ENCODE measurements around the gene MROH2A.

The MROH2A gene

DNA sequence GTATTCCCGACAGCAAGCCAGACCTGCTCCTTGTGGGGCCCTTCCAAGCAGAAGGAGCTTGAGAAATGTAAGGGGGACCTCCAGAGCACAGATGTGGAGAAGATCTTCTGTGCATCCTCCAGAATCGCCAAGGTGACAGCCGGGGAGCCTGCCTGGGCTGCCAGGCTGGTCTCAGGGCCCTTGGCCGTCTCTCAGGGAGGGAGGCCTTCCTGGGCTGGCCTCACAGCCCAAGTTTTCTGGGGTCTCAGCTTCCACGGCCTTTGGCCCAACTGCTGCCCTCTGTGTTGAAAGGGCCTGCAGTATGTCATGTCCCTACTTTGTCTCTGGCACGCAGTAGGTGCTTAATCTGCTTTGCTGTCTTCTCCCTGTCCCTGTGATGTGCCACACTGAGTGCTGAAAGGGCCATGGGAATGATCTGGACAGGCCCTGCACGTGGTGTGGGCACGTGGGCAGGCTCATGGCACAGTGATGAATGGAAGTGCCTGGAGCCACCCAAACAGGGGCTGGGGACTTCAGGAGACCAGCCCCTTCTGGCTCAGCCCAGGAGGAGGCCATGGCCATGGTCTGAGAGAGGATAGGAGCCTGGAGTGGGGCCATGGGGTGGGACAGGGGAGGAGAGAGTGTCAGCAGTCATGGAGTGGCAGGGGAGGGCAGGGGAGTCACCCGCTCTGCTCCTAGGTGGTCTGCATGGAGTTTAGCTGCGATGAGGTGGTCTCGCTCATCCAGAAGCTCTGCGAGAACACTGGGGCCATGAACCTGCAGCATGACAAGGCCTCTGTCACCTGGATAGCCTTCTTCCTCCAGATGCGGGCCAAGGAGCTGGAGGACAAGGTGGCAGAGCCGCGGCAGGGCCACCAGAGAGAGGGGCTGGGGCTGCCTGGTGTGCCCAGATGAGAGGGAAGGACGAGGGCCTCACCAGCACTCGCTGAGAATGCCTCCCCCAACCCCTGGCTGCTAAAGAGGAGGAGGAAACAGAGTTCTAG, 40.8 kb downstream of the MROH2A start:
- no peak for DNase-seq (ENCODE audit: low spot score)

DNA sequence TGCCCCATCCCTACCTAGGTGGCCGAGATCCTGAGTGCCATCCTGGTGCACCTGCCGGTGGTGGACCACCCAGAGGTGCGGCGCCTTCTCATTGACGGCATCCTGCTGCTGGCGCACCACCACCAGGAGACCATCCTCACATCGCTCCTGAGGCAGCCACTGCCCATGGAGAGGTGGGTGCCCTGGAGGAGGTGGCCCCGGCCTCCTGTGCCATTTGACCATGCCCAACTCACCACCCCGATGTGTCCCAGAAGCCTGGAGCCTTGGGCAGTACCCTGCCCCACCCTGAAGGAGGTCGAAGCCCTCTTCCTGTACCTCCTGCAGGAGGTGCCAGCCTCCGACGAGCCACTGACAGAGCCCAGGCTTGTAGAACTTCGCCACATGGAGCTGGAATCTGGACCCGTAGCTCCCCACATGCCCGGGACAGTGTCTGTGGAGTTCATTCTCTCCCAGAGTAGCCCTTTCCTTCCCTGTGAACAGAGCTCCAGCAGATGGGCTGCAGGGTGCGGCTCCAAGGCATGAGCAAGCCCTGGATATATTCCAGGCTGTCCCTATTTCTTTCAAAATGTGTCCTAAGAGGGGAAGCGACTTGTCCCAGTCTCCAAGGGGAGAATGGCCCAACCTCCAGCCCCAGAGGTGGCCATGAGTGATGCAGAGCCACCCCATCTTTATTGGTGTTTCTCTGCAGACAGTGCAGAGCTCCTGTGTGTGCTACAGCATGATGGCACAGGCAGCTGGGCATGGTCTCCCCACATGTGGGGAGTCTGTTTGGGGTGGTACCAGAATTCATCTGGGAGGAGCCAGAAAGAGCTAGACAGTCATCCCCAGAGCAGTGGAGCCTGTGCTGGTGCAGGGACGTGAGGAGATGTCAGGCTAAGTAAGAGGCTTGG, 42.0 kb downstream of the MROH2A start:
- no peak for DNase-seq (ENCODE audit: low spot score)

DNA sequence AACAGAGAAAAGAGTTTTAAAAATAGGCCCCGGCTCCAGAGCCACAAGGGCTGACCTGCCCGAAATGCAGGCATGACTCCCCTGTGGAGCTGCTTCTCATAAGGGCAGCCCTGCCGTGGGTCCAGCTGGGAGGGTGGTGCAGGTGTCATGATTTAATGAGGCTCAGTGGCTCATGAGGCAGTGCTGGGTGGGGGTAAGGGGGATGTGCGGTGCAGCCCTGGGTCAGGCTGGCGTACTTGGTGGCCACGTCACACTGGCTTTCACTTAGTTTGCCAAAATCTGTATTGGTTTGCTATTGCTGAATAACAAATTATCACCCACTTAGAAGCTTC, 42.6 kb downstream of the MROH2A start:
- no peak for DNase-seq (ENCODE audit: low spot score)

DNA sequence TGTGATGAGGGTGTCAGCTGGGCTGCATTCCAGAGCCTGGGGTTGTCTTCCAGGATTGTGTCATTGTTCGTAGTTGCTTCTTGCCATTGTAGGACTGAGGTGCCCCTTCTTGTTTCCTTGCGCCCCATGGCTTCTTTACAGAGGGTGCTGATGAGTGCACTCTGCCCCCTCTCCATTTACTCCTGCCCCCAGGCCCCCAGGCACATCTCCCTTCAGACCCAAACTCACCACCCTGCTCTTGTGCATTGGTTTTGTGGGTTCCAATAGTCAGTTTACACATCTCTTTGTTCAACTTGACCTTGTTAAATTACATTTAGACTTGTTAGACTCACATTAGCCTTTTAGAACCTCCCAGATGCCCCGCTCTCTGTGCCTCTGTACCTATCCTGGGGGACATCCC, 43.1 kb downstream of the MROH2A start:
- no peak for DNase-seq (ENCODE audit: low spot score)

DNA sequence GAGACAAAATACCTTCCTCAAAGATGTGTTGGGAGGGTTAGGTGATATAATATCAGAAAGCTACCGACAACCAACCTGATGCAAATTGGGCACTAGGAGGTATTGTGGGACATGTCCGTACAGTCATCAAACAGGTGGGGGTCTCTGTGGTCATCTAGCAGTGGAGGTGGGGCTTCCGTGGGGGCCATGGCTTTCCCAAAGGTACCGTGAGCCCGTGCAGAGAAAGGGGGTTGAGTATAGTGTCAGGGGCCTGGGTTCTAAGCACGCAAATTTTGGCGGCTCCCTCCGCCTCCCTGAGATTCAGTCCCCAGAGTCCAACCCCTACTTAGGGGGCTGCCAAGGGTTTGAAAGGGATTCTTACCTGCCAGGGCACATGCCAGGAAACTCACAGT, 43.6 kb downstream of the MROH2A start:
- DNase-seq (ENCODE audit: low spot score): no peak

DNA sequence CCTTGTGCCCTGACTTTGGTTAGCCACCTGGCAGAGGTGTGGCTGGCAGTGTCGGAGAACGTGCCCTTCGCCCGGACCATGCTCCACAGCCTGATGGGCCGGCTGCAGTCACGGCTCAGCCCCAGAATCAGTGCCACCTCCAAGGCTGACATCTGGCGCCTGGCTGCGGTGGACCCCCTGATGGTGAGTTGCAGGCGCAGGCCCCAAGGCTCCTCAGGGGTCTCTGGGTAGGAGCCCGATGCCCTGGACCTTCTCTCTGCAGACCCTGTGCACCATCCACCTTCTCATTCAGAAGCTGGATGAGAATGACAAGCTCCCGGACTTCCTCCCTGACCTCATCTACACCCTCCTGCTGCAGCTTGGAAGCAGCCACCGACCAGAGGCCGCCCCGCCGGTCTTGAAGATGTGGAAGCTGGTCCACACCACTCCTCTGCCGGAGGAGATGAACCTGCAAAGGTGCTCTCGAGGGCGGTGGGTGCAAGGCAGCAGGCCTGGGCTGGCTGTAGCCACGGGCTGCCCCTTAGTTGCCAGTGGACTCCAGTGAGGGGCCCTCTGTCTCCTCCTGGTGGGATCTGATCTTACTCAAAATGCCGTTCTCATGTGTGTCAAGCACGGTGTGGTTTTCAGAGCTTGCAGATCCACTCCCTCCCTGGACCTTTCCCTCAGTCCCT, 44.1 kb downstream of the MROH2A start:
- DNase-seq (ENCODE audit: low spot score): no peak

DNA sequence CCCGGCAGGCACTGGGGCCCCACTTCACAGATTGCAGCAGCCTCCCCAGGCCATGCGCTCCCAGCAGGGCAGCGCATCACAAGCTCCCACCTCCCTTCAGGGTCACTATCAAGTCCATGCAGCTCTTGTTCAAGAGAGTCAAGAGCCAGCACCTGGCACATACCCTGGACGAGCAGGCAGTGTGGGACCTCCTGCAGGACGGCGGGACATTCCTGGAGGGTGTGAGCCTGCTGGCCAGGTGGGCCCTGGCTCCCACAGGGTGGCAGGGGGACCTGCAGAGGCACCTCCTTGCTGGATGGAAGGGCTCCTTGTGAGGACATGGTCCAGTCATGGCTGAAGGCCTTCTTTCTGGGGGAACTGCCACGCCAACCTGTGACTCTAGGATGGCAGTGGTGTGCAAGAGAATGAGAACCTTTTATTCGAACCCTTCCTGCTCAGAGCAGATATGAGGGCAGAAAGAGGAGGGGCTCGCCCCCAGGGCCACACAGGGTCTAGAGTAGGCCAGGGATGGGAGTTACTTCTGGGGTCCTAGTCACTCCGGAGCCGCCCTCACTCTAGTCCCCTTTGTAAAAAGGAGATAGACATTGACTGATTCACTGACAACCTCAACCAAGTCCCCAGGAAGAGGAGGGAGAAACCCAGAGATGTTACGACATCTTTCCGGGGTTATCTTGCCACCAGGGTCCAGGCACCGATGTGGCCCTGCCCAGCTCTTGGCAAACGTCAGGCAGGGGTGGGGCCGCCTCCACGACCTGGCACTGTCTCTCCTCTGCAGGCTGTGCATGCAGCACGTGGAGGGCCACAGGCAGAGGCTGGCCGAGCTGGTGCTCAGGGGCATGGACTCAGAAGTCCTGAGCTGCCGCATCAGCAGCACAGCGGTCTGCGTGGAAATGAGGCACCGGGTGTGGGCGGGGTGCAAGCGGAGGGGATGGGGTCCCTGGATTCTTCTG, 44.9 kb downstream of the MROH2A start:
- no peak for DNase-seq (ENCODE audit: low spot score)

DNA sequence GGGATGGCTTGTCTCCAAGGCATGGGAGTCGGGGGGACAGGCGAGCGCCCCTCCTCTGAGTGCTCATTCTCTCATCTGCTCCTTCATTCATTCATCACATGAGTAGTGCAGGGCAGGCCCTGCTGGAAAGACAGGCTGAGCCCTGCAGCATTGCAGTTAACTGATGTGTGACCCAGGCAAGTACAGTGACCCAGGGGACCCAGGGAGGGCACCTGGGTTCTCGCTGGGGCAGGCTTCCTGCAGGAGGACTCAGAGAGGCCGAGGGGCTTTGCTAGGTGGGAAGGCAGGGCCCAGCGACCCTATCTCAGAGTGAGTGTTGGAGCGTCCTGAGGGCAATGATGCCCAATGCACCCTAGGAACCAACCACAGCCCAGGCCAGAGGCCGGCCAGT, 45.6 kb downstream of the MROH2A start:
- DNase-seq (ENCODE audit: low spot score): no peak

DNA sequence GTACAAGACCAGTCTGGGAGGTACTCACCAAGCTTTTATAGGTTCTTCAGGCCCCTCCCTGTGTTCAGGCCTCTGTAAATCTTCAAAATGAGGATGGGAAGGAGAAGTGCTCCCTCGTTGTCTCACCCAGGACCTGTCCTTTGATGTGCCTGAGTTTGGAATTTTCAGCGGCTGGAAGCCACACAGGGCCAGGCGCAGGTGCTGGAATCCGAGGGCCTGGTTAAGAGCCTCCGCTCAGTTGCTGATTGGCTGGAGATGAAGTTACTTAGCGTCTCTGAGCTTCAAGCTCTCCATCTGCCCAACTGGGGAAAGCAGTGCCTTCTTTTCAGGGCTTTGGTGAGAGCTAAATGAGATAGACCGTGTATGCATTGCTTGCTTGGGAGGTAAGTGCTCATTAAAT, 46.2 kb downstream of the MROH2A start:
- no peak for DNase-seq (ENCODE audit: low spot score)

DNA sequence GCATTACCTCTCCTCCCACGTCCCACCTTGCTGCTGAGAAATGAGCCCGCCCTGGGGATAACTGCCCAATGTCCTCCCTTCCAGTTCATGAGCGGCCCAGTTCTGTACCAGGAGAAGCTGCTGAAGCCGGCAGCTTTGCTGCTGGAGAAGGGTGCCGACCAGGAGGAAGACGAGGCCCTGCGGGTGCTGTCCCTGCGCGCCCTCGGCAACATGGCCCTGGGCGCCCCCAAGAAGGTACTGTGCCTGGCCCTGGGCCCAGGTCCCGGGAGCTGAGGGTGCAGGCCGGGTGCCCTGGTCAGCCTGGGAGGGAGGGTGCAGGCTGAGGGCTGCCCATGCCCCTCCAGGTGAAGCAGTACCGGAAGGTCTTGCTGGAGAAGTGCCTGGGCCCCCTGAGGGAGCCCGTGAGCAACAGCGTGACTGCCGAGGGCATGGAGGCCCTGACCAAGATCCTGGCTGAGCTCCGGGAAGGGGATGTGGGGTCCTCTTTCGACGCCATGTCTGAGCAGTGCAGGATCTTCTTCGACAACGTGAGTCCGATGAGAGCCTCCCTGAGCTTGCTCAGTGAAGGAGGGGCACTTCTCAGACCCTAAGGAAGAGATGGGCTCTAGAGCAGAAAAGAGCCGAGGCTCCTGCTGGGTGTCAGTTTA, 50.5 kb downstream of the MROH2A start:
- DNase-seq (ENCODE audit: low spot score): no peak

DNA sequence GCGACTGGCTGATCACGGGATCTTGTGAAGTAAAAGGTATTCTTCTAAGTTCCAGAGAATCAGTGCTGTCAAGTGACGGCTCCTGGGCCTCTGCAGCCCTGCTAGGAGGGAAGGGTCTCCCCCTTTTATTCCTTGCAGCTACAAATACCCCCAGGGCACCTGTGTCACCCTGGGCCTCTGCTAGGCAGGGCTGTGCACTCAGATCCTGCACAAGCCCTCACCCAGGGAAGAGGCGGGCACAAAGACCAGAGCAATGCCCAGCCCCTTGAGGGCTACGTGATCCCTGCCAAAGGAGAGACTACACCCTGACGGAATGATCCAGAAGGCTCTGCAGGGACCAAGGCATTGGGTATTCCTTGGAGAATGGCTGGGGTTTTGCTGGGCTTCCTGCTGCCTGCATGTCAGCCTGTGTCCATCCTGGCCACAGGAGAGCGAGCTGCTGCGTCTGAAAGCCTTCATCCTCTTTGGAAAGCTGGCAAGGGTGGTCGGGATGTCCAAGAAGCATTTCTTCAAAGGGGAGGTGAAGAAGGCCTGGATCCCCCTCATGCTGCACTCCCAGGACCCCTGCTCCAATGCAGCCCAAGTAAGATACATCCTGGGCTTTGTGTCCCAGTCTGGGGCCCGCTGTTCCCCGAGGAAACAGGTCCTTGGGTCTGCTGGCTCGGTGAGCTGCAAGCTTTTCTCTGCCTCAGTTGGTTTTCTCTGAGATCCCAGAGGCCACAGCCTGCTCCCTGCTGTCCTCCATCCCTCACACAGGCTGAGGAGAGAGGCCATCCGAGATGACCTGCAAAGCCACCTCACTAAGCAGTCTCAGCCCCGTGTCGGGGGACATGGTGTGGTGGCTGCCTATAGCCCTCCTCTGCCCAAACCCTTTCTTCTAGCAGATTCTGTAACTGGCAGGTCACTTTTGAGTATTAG, 51.3 kb downstream of the MROH2A start:
- DNase-seq (ENCODE audit: low spot score): no peak

DNA sequence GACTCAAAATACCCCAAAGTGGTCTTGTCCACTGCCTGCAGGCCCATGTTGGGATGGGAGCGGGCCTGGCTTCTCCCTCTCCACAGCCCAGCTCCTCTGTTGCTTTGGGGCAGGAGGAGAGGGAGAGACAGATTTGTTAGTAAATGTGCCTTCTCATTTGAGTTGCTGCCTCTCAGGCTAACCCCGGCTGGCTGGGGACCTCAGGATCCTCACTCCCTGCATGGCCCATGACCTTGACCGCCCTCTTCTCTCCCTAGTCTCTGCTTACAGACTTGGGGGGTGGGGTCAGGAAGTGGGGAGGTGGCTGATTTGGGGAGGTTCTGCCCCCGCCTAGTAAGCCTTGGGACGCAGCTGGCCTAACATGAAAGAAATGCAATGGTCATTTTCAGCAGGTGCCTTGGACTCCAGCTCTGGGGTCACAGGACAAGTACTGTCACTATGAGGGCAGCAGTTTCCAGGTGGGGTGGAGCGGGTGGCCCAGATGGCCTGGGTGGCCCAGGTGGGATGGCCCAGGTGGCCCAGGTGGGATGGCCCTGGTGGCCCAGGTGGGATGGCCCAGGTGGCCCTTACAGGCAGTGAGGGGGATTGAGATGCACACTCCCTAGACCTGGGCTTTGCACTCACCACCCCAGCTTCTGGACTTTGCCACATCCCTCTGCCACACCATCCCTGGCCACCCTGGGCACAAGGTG, 52.1 kb downstream of the MROH2A start:
- no peak for DNase-seq (ENCODE audit: low spot score)

DNA sequence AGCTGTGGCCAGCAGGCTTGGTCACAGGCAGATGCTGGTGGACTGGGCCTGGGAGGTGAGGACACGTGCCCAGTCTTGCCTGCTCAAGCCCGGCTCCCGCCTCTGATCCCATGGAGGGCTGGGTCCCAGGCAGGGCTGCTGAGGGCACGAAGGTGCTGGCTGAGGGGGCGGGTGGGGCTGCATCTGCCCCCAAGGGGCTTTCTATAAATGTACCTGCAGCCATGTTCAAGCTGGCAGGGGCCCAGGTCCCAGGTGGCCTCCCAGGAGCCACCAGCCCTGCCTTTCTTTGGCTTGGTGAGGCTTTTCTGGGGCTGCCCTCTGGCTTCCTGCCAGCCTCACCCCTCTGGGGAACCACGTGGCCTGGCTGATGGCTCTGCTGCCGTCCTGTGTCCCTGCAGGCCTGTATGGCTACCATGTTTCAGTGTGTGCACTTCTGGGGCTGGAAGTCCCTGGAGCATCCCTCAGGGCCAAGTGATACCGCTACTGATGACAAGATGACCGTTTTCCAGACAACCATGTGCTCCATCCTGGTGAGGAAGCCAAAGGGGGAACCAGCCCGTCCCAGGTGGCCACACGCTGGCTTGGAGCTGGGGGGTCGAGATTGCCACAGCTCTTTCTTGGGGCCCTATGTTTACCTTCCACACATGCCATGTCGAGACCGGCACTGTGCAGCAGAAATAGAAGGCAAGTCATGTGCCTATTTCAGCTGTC, 53.0 kb downstream of the MROH2A start:
- DNase-seq (ENCODE audit: low spot score): peak; percentile 80

DNA sequence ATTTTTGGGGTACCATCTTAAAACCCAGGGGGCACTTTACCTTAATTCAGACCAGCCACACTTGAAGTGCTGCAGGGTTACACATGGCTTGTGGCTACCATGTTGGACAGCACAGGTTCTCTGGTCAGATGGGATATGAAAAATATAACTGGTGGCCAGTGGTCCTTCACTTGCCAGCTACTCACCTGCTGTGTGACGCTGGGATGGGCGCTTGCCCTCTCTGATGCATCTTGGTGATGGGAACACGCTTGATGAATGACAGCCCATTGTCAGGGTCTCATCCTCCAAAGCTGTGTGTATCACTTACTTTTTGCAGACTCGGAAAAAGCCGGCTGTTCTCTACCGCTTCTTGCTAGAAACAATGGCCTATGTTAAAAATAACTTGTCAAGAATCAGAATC, 53.7 kb downstream of the MROH2A start:
- DNase-seq (ENCODE audit: low spot score): no peak

DNA sequence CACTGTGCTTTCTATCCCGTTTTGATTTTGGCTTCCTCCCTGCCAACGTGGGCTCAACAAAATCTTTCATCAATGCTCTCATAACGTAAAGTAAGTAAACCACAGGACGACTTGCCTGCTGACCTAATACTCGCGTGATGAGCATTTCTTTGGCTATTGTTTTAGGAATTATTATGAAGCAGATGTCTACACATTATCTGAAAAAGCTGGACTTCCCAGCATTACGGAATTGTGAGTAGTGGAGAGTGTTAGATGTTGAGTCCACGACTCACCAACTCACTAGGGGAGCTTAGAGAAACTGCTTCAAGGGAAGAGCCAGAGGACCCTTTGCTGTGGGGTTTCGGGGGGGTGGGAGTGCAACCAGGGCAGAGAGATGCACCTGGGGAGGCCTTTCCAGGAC, 54.3 kb downstream of the MROH2A start:
- DNase-seq (ENCODE audit: low spot score): no peak

DNA sequence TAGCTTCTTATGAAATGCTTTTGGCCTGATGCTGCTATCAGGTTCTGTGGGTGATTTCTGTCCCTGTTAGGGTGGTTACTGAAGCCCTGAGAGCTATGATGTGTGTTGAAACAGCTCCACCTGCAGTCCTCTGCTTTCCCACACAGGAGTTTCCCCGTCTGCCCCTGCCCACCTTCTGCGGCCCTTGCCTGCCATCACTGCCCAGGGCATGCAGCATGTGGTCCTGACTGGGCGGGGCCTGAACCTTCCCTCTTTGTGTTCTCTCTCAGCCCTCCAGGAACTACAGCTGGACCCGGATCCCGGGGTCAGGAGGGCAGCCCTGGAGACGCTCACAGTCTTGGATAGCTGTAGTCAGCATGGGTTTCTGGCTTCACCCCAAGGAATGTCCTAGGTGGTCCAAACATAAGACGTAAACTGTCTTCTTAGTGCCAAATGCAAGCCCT, 54.8 kb downstream of the MROH2A start:
- DNase-seq (ENCODE audit: low spot score): peak; percentile 65

DNA sequence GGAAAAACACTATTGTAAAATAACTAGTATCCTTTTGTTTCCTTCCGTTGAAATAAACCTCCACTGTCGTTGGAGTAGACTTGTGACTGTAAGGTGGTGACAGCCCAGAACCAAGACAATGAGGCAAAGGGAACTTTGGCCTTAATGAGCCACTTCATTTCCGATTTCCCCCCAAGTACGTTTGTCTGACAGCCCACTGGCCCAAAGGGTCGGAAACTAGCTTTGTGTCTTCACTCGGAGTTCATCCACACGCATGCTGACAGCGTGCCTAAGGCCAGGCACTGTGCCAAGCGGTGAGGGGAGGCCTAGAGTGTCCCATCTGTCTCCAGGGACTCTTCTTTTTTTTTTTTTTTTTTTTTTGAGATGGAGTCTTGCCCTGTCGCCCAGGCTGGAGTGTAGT, 55.2 kb downstream of the MROH2A start:
- no peak for DNase-seq (ENCODE audit: low spot score)
